HepG2 (cell line): ENCODE data around the gene MEGF6. TPM values are rescaled to one million over a fixed set of nuclear protein-coding genes. Genes with fewer than 3 reads are reported as not detected.

ENCODE experiments used
- AGO2 ChIP-seq: fragments of 200-400 bp; formaldehyde crosslinking; optimal IDR thresholded peaks from 2 replicates; pipeline ENCODE3; 2017; ENCODE audit warnings: mild to moderate bottlenecking, low read depth, low read length, moderate library complexity
- CHD2 ChIP-seq: IDR thresholded peaks from 2 replicates; pipeline ENCODE4 v1.6.1; 2011; ENCODE audit warnings: low read depth, low read length, improper control_type of control experiment
- GABPA ChIP-seq, 2 experiments: IDR thresholded peaks; 2 replicates each; pipeline ENCODE4 v1.6.1; 2011 to 2016; ENCODE audit warnings: low read depth in 2 of 2, low read length in 1 of 2, missing biosample characterization in 1 of 2, missing genetic modification characterization in 1 of 2
- HNRNPUL1 ChIP-seq: fragments of 200-400 bp; formaldehyde crosslinking; IDR thresholded peaks from 2 replicates; pipeline ENCODE4 v1.6.1; 2017; ENCODE audit warnings: low read depth, mild to moderate bottlenecking, low read length, moderate library complexity
- IKZF1 ChIP-seq: fragments of 450-650 bp; IDR thresholded peaks from 2 replicates; pipeline ENCODE4 v1.7.1; 2016
- NAIF1 ChIP-seq: sonication (generic); formaldehyde crosslinking; IDR thresholded peaks from 2 replicates; pipeline ENCODE4 v1.5.0; 2020; ENCODE audit warnings: mild to moderate bottlenecking, missing genetic modification reagents, borderline replicate concordance
- TRIM22 ChIP-seq: fragments of 450-650 bp; IDR thresholded peaks from 2 replicates; pipeline ENCODE4 v1.6.1; 2017
- UBTF ChIP-seq: sonication (generic); formaldehyde crosslinking; IDR thresholded peaks from 2 replicates; pipeline ENCODE4 v1.4.0; 2020; ENCODE audit warnings: mild to moderate bottlenecking, missing genetic modification reagents
- YEATS4 ChIP-seq: sonication (generic); formaldehyde crosslinking; IDR thresholded peaks from 2 replicates; pipeline ENCODE4 v1.4.0; 2020; ENCODE audit warnings: missing genetic modification reagents, borderline replicate concordance
- ZBTB38 ChIP-seq: sonication (generic); formaldehyde crosslinking; IDR thresholded peaks from 2 replicates; pipeline ENCODE4 v1.5.1; 2020; ENCODE audit warnings: mild to moderate bottlenecking, missing genetic modification reagents
- ZBTB39 ChIP-seq: sonication (generic); formaldehyde crosslinking; IDR thresholded peaks from 2 replicates; pipeline ENCODE4 v1.5.0; 2020; ENCODE audit warnings: missing genetic modification reagents
- ZFP36L1 ChIP-seq: sonication (generic); formaldehyde crosslinking; IDR thresholded peaks from 2 replicates; pipeline ENCODE4 v1.8.0; 2022; ENCODE audit warnings: mild to moderate bottlenecking, missing genetic modification reagents, moderate library complexity
- ZNF451 ChIP-seq: sonication (generic); formaldehyde crosslinking; IDR thresholded peaks from 2 replicates; pipeline ENCODE4 v1.5.0; 2020; ENCODE audit warnings: mild to moderate bottlenecking, missing genetic modification reagents
- ZNF784 ChIP-seq: sonication (generic); formaldehyde crosslinking; IDR thresholded peaks from 2 replicates; pipeline ENCODE4 v1.5.1; 2020; ENCODE audit warnings: missing genetic modification reagents, mild to moderate bottlenecking, borderline replicate concordance
- ZNF891 ChIP-seq: sonication (generic); formaldehyde crosslinking; IDR thresholded peaks from 2 replicates; pipeline ENCODE4 v1.5.0; 2020; ENCODE audit warnings: mild to moderate bottlenecking, missing genetic modification reagents
- polyA plus RNA-seq, 8 experiments: library from polyadenylated mRNA; depleted of rRNA in 3 of 8; stranded (reverse) in 7 of 8; unstranded in 1 of 8; fragments of >200 nt; fragmentation: Illumina TruSeq in 4 of 8; extraction: Trizol in 4 of 8; gene quantifications; 2 replicates each; pipeline versions ENCODE4 v1.2.1 to v1.2.3, GENCODE V29; 2011 to 2016; ENCODE audit warnings: low read depth in 4 of 8, missing spikeins in 1 of 8, mixed read lengths in 1 of 8; ENCODE audit not compliant: insufficient read depth in 1 of 8
- total RNA-seq, 5 experiments: library from RNA; depleted of rRNA; stranded (reverse); fragments of >200 nt; fragmentation: Illumina TruSeq; extraction: Trizol; gene quantifications; 2 replicates each; pipeline ENCODE4 v1.2.3, GENCODE V29; 2016; ENCODE audit warnings: low read depth in 1 of 5
- TF ChIP-seq, protein P1 (sequence below): sonication (generic); formaldehyde crosslinking; IDR thresholded peaks from 2 replicates; pipeline ENCODE4 v1.4.0; 2020; ENCODE audit warnings: missing genetic modification reagents, borderline replicate concordance

Gene MEGF6
- total and polyA plus RNA-seq, 2 of the 13 experiments (the other 11 are each of a cell fraction or from before 2014, with no cell fraction given) = 1.9 TPM

DNA sequence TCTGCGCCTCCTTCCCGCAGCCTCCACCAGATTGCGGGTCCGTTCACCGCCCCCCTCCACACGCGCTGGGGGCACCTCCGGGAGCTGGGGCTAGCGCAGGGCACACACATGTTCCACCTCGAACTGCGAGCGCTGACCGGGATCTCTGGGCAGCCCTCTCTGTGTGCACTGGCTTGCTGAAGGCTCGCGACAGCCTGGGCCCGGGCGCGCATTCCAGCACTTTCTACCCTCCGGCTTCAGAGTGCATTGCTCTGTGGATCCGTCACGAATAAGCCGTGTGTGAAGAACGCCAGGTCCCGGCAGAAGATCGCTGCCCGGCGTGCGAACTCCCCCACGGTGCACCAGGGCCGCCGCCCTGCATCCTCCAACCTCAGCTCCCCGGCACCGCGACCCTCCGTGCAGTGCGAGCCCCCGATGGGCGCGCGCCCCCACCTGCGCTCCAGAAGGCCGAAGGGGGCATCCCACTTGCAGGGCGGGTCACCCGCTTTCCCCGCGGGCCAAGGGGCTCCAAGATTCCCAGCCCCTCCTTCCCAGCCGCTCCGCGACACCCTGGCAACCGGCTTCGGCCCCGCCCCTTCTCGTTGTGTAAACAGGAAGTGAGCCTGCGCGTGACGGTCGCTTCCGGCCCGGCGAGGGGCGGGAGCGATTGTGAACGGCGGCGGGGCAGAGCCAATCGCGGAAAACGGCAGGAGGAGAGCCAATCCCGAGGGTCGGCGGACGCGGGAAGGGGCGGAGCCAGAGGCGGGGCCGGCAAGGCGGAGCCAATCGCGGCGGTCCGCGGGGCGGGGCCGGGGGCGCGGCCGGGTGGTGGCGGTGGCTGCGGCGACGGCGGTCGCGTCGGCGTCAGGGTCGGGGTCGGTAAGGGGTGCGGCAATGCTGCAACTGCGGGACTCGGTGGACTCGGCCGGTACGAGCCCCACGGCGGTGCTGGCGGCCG is 13.2 kb upstream of the MEGF6 start, which contains the start of gene TPRG1L (continued):
- TF ChIP-seq, protein P1, sequence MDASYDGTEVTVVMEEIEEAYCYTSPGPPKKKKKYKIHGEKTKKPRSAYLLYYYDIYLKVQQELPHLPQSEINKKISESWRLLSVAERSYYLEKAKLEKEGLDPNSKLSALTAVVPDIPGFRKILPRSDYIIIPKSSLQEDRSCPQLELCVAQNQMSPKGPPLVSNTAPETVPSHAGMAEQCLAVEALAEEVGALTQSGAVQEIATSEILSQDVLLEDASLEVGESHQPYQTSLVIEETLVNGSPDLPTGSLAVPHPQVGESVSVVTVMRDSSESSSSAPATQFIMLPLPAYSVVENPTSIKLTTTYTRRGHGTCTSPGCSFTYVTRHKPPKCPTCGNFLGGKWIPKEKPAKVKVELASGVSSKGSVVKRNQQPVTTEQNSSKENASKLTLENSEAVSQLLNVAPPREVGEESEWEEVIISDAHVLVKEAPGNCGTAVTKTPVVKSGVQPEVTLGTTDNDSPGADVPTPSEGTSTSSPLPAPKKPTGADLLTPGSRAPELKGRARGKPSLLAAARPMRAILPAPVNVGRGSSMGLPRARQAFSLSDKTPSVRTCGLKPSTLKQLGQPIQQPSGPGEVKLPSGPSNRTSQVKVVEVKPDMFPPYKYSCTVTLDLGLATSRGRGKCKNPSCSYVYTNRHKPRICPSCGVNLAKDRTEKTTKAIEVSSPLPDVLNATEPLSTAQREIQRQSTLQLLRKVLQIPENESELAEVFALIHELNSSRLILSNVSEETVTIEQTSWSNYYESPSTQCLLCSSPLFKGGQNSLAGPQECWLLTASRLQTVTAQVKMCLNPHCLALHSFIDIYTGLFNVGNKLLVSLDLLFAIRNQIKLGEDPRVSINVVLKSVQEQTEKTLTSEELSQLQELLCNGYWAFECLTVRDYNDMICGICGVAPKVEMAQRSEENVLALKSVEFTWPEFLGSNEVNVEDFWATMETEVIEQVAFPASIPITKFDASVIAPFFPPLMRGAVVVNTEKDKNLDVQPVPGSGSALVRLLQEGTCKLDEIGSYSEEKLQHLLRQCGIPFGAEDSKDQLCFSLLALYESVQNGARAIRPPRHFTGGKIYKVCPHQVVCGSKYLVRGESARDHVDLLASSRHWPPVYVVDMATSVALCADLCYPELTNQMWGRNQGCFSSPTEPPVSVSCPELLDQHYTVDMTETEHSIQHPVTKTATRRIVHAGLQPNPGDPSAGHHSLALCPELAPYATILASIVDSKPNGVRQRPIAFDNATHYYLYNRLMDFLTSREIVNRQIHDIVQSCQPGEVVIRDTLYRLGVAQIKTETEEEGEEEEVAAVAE (CRISPR knock-in tag) = 0 out of 2 replicates have a peak, but pooled peaks have one; percentile 57
- peak; percentile 79 for TF ChIP-seq CHD2
- TF ChIP-seq YEATS4 (CRISPR knock-in tag) = peak; percentile 58; the same call in 1 of the 2 replicates
- TF ChIP-seq UBTF (CRISPR knock-in tag) = peak; percentile 63
- TF ChIP-seq ZBTB39 = no peak
- no peak for TF ChIP-seq ZBTB38 (CRISPR knock-in tag)
- no peak for TF ChIP-seq NAIF1 (CRISPR knock-in tag)
- TF ChIP-seq HNRNPUL1 = no peak
- peak; percentile 65 for TF ChIP-seq AGO2
- no peak for TF ChIP-seq ZNF784 (CRISPR knock-in tag)
- TF ChIP-seq ZNF451 (CRISPR knock-in tag) = no peak
- TF ChIP-seq IKZF1 = no peak
- TF ChIP-seq ZFP36L1 (CRISPR knock-in tag) = 0 out of 2 replicates have a peak, but pooled peaks have one; percentile 49
- peak; percentile 92 for TF ChIP-seq GABPA (IDR thresholded peaks at IDR 0.05; ENCODE audit: low read depth, low read length)
- TF ChIP-seq GABPA (CRISPR knock-in tag; IDR thresholded peaks at IDR 0.05; ENCODE audit: low read depth) = peak; percentile 96
- no peak for TF ChIP-seq TRIM22
- TF ChIP-seq ZNF891 (CRISPR knock-in tag) = peak; percentile 87
